DMS53 (cell line): ENCODE measurements around the gene KIF26B.
A peak's percentile ranks its signal among the peaks of the same experiment; 100 is the strongest.

ENCODE experiments used
- DNase-seq: peaks from one replicate; lab custom pipeline; 2025; lab: John Stamatoyannopoulos, UW

Gene KIF26B

DNA sequence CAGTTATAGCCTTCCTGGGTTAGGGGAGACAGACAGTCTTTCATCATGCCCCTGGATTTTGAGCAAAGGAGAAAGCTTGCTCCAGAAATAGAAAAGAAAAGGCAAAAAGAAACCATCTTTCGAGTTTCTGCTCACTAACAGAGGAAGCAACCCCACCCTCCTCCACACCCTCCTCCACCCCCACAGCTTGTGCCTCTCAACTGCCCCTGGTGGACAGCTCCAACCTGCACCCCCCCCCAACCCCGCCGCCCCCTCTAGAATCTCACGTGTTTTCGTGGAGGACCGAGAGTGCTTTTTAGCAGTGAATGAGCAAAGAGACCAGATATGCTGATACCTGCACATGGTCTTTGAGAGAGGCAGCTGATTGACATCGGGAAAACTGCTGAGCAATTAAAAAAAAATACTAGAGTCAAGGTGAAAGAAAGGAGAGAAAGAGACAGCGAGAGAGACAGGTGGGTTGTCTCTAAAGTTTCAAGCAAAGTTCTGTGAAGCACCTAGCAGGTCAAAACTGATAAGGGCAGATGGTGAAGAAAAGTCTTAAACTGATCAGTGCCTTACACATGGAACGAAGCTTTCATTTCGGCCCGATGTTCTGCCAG, 358.3 kb downstream of the KIF26B start:
- DNase-seq: no peak

DNA sequence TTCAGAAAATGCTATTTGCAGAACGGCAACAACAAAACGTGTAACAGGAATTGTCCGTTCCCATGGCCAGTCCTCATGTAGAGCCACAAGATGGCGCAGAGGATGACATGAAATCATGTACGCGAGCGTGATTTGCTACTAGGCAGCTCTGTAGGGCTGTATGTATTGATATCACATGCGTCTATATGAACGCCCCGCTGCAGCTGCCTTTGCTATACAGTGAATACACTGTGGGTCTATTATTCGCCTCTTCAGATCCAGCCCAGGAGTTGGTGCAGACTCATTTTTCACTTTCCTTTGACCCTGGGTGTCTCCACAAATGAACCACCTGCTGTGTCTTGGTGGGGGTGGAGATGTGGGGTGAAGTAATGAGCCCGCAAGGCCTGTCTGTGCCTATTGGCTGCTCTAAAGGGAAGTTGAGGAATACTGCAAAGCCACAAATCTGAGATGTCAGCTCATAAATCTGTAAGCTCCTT, 361.5 kb downstream of the KIF26B start:
- DNase-seq: no peak

DNA sequence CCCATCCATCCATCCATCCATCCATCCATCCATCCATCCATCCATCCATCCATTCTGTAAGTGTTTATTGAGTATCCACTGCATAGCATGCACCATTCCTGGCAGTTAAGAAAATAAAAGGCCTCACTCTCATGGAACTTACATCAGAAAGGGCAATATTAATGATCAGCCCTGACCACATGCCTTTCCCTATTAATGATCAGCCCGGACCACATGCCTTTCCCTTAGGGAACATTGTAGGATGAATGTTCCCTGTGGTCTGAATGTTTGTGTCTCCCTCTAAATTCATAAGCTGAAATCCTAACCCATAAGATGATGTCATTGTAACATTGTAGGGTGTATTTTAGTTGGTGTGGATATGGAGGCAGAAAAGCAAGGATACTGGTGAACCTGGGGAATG, 365.8 kb downstream of the KIF26B start:
- no peak for DNase-seq

DNA sequence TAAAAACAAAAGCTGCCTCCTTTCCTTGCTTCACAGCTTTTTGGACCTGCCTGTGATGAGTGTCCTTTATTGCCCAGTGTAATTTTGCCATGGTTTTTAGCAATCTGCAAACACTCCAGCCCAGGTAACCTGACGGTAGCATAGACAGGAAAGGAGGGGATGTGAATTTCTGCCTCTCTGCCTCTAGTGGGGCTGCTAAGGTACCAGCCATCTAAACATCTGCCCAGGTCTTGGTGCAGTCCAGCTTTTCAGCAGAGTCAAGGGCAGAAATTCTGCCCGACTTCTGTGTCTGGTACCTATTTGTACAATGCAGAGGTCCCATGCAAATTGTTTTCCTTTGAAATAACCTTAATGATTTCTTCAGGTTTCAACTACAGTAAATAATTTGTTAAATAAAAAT, 371.4 kb downstream of the KIF26B start:
- no peak for DNase-seq

DNA sequence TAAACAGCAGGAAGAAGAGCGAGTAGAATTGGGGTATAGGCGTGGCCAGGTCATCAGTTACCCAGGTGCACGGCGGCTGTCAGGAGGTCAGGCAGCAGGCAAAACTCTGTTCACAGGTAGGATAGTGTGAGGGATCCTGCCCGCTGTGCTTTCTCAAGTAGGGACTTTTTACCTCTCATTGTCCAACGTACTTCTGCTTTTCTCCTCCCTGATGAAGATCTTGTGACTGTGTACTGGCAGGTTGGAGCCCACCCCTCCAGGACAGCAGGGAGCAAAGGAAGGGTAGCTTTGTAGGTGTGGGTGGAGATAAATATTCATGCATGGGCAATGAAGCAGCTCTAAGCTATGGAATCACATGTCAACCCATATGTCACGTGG, 373.5 kb downstream of the KIF26B start:
- DNase-seq: no peak

DNA sequence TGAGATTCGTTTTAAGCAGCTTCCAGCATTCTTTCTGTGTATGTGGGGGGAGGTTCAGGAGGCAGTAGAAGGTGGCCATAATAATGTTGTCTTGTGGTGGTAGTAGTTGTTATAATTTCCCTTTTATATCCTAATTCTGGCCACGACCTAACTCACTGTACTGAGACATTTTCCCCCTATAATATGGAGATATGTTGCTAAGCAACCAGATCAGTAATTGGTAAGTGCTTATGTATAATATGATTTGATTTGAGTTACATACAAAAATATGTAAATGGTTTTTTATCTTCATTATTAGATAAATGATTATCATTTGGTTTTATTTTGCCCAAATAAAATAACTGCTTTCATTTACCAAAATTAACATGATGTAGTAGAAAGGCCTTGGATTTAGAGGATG, 376.2 kb downstream of the KIF26B start:
- no peak for DNase-seq

DNA sequence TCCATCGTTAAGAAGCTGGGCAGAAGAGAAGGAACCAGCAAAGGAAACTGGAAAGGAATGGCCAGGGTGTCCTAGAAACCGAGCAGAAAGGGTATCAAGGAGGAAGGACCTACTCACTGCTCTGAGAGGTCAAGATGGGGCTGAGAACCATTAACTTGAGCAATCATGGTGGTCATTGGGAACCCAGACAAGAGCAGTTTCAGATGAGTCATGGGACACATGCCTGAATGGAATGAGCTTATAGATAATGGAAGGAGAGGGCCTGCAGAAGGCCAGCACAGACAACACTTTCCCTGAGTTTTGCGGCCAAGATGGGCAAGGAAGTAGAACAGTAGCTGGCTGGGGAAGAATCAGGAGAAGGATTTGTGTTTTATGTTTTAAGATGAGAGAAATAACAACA, 383.2 kb downstream of the KIF26B start:
- DNase-seq: no peak

DNA sequence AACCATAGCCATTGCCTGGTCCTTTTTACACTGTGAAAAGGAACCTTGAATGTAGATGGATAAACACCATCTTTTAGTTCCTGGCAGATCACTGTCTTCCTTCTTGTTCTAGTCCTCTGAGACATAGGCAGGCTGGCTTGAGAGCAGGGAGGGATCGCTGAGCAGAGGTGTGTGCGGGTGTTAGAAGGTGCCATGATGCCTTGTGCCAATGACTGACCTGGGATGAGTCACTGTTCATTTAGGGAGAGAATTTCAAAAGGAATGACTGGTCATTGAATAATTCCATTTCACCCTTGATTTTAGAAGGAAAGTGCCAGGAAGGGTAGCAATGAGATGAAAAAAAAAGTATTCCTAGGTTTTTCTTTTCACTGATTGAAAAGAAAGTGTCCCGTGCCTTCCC, 383.9 kb downstream of the KIF26B start:
- DNase-seq: no peak

DNA sequence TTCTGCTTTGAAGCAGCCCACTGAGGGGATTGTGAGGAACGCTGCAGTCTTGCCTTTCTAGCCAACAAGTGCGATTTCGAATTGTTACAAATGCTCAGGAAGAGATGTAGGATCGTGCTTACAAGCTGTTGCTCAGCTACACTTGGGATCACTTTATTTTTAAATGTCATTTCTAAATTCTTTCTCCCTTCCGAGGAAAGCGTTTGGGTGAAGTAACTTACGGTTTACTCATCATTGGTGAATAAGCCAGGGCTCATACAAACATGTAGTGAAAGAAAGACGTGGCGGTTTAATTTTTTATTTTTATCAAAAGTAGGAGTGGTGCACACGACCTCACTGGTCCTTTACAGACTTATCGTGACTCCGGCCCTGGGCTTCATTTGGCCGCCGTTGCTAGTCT, 386.6 kb downstream of the KIF26B start:
- DNase-seq: no peak

DNA sequence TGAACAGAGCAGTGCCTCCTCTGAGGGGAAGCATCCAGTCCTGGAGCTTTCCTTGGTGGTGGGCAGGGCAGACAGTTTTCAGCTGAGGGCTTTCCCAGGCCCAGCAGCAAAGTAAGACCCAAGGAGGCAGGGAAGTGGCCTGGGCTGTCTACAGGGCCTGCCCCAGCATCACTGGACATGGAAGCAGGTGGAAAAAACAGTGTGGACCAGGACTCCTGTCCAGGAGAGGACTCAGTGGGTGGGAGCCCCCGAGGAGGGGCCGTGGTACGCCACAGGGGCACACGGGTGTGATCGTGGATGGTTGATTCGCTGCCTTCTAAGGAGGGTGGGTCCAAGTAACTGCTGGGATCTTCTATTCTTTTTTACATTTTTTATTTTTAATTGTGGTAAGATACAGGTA, 387.6 kb downstream of the KIF26B start:
- no peak for DNase-seq

DNA sequence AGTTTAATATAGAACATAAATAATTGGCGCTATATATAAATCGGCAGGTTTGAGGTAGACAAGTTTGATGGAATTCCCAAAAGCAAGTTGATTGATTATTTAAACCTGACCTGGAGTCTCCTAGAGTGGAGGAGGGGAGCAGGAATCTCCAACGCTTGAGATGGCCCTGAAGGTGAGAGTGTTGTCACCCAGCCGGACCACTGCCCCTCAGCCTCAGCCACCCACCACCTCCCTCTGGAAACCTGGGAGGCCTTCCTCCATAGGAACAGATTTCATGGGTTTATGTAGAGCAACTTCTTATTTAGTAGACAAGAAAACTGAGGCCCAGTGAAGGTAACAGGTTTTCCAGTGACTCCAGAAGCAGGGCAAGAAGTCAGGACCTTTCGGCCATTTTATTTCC, 389.5 kb downstream of the KIF26B start:
- DNase-seq: no peak

DNA sequence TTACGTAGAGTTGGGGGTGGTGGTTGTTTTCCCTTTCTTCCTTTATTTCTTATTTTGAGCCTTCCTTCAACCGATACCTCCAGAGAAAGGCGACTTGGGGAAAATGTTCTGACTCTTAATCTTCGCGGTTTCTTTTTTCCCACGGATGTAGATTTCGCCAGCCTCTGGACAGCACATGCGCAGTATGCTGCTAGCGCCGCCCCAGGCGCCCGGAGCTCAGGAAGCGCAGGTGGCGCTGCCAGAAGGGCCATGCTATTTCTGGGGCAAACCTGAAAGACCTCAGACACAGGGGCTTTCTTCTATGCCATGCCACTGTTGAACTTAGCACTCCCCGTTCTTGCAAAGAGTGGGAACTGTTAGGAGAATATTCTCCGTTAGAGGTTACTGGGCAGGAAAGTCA, 392.1 kb downstream of the KIF26B start:
- DNase-seq: no peak

DNA sequence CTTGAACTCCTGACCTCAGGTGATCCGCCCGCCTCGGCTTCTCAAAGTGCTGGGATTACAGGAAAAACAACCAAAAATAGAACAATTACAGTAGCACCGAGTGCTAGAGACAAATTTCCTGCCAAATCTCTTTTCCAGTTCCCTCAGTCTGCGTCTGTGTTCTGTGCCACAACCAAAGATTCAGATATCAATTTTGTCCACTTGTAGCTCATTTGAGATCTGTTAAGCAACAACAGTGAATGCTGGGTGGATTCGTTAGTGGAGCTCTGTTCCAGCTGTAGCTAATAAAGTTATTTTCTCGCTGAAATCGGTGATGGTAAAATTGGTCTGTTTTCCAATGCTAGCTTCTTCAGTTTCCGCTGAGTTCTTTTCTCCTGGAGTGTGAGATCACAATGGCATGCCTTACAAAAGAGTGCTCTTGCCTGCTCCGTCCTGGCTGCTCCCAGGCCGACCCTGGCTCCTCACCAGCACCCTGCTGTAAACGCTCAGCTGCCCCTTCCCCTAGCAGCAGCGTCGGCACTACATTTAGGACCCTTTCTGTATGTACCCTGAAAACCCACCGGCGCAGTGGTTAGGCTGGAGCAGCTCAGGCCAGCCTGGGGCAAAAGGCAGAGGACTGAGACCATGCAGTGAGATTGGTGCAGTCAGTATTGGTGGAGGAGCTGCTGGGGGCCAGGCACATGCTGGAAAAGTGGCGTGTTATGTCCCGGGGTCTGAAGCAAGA, 395.4 kb downstream of the KIF26B start:
- DNase-seq: no peak

DNA sequence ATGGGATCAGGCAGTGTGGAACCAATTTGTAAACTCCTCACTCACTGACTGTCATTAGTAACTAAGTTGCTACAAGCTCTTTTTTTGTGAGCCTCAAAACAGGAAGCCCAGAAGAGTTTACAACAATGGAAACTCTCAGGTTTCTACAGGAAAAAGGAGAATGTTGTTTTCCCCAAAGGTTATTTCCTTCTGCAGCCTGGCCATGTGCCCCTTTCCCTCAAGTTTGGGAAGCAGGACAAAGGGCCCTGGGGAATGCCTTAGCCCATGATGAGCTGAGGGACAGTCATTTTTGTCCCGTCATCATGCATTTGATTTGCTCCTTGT, 395.9 kb downstream of the KIF26B start:
- DNase-seq: no peak

DNA sequence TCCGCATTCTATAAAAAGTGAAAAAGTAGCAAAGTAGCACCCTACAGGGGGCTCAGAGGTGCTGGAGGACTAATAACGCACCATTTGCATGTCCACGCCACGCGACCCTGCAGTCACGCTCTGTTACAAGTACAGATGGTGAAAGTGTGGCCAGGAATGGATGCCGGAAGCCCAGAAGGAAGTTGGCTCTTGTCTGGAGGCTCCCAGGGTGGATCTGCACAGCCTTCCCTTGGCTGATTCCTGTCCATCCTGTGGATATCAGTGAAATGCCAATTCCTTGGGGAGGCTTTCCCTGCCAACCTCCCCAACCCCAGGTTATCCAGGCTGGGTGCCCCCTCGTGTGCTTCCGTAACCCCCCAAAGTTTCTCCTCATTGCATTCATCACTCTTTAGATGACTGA, 396.8 kb downstream of the KIF26B start:
- no peak for DNase-seq

DNA sequence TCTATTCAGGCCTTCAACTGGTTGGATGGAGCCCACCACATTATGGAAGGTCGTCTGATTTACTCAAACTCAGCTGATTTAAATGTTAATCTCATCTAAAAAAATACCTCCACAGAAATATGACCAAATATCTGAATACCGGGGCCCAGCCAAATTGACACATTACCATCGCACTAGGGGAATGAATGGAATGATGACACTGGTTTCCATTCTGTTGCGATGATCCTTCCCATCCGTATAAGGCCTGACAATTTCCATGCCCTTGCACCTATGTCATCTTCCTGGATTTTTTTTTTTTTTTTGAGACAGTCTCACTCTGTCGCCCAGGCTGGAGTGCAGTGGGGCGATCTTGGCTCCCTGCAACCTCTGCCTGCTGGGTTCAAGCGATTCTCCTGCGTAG, 397.5 kb downstream of the KIF26B start:
- DNase-seq: no peak

DNA sequence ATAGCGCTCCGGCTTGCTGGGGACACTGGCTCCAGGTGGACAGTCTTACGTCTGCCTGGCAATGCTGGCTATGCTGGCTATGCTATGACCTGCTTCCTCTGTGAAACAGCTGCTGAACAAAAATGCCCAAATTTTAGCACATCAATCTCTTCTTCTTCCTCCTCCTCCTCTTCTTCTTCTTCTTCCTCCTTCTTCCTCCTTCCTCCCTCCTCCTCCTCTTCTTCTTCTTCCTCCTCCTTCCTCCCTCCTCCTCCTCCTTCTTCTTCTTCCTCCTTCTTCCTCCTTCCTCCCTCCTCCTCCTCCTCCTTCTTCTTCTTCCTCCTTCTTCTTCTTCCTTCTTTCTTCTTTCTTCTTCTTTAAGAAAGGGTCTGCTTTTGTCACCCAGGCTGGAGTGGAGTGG, 401.3 kb downstream of the KIF26B start:
- no peak for DNase-seq

DNA sequence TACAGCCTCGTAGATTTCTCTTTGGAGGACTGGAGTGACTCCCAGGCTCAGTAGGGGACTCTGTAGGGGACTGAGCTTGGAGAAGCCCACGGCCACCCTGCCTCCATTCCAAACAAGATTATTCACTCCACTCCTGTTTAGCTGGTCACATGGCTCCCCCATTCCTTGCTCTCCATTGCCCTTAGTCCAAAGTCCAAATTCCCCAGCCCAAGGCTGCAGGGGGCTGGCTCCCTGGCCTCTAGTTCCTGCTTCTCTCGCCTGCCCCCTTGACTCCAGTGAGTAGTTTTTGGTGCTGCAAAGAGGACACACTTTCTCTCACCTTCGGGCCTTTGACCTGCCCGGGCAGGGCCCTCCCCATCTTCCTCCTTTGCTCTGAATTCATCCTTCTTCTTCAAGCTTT, 403.3 kb downstream of the KIF26B start:
- peak; percentile 15 for DNase-seq

DNA sequence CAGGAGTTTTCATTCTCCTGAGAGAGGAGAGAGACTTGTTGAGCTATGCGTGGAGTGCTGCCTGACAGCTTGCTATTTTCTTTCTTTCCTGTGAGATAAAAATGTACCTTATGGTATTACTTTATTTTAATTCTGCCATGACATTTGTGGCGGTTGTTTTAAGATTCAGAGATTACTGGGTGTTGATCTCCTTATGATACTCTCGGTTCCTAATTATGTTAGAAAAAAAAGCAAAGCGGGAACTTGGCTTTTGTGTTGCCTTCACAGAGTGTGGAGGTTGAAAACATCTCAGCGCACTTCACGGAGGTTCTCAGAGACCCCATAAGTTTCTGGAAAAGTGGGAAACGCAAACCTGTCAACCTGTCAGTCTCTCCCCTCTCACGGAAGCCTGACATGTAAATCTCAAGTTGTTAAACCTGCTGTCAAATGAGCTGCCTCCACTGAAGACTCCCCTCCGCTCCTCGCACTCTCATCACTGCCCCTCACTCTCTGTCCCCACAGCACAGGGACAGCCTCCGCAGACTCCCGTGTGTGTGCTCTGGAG, 405.6 kb downstream of the KIF26B start:
- no peak for DNase-seq

DNA sequence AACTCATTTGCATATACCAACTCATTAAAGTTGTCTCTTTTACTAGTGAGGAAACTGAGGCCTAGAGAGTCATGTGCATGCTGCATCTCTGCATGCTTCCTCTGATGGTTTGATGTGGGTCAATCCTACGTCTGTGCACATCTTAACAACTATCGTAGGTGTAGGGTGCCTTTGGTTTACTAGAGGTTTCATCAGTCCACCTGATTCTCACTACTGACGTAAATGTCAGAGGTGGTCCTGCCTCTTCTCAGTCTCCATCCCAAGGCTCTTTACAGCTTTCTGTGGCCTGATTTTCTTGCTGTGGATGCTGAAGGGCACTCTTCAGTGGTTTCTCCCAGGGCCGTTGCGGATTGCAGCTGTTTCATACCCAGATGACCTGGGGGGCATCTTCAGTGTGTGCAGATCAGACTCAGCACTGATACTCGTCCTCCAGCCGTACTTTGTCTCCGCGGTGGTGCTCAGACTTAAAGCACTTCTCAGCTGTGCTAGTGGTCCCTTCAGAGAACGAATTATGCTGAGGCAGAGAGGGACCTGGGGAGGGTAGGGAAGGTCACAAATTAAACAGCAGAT, 407.0 kb downstream of the KIF26B start:
- DNase-seq: no peak

DNA sequence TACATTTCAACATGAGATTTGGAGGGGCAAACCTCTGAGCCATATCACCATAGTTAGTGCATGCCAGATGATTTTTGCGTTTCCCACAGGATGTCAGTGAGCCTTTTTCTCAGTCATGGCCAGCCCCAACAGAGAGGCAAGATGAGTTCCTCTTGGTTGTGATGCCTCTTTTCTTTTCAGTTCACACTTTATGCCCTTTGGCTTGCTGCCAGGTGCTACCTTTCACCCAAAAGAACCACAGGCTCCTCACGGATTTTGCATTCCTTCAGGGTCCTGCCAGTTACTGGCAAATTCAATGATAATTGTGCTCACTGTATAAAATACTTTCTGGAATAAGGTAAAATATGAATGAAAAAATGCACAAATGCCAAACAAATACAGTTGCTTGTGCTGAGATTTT, 411.3 kb downstream of the KIF26B start:
- DNase-seq: no peak

DNA sequence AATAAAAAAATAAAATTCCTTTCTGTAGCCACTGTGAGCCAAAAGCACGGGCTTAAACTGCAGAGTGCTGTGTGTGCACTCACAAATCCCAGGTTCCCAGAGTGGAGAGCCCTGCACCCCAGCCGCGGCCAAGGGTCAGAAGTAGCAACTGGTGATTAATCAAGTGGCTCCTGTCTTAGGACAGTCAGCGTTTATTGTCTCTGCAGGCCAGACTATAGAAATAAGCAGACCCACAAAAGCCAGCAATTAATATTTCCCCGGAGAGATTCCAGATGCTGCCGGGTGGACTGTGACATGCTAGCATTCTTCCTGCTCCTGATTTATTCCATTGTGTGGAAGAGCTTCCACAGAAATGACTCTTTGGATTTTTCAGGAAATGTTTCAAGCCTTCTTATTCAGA, 412.2 kb downstream of the KIF26B start:
- DNase-seq: no peak

DNA sequence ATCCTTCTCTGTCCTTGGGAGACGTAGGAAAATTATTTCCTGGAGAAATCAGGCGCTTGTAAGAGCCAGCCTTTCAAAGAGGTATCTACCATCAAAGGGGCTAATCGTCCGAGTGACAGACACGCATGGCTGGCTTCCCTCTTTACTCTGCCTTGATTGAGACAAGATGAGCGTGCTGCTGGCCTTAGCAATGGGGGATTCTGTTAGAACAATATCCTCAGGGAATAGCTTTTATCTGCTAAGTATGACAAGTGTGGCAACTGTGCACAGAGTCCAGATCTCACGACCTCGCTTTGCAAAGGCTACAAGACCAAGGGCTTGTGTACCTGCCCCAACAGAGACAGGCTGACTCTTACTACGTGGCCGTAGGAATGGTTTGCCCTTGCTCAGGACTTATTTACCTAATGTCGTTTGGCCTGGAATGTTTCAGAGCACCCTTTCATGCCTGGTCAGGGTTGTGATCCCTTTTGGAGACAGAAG, 417.1 kb downstream of the KIF26B start:
- DNase-seq: no peak

DNA sequence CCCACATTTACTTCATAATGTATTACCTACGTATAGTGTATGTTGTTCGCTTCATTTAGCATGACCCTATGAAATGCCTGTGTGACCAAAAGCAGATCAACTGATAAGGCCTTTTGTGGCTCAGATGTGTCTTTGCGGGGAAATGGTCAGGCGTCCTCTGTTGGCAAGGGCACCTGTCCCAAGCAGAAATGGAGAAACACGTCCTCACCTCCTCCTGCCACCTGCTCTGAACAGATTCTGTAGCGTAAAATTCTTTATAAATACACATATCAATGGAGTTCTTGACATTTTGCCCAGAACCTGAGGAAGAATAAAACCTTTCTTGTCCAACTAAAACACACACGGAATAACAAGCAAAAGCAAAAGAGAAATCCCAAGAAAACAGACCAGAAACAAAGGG, 417.9 kb downstream of the KIF26B start:
- DNase-seq: no peak
